NCI-H226 (cell line): ENCODE measurements around the gene RAB11FIP3.
"Not testable (repeated sequence)": the region's sequence is repeated elsewhere in the genome, so short reads cannot be mapped to it uniquely, and the experiment has no call there.

Experiments
- DNase-seq: peaks from one replicate; pipeline ENCODE4 v3.0.0-alpha.2; 2015

The RAB11FIP3 gene

DNA sequence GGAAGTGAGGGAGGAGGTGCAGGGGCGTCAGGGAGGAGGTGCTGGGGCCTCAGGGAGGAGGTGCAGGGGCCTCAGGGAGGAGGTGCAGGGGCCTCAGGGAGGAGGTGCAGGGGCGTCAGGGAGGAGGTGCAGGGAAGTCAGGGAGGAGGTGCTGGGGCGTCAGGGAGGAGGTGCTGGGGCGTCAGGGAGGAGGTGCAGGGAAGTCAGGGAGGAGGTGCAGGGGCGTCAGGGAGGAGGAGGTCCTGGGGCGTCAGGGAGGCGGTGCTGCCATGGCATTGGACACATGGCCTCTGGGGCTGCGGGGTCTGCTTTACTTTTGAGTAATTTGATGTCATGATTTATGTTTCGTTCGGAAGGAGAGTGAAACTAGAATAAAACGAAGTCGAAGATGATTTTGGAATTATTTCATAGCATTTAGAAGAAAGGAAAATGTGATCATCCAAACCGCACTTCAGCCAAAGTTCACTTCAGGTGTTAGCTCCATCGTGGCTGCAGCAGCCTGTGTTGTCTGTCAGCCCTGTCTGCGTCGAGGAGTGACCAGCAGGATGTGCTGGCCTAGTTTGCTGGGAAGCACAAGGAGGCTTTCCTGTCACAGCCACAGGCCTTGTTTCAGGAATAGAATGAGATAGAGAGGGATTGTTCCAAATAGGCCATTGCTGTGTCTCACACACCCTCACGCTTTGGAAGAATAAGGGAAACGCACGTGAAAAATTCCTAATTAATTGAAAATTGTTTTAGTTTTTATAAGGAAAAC, 42.8 kb downstream of the RAB11FIP3 start:
- no peak for DNase-seq

- not testable (repeated sequence) for DNase-seq
These were observed 44.0 kb downstream of the RAB11FIP3 start for GRCh38 chr16:469459-469858.

- no peak for DNase-seq
These were observed 45.0 kb downstream of the RAB11FIP3 start for GRCh38 chr16:470418-470817.

GRCh38 chr16:471353-472198, 46.1 kb downstream of the RAB11FIP3 start:
- DNase-seq = no peak

DNA sequence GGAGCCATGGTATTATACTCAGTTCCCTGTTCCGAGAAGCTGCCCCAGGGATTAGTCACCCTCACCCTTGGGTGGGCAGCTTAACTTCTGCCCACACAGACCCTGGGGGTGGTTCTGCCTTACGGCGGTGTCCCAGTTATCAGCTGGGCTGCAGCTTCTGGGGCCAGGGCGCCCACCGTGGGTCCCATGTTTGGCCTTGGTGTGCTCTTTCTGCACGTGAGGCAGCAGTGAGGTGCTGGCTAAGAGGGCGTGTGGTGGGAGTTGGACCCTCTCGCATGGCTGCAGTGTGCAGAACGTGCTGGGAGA, 46.7 kb downstream of the RAB11FIP3 start:
- DNase-seq = no peak

DNA sequence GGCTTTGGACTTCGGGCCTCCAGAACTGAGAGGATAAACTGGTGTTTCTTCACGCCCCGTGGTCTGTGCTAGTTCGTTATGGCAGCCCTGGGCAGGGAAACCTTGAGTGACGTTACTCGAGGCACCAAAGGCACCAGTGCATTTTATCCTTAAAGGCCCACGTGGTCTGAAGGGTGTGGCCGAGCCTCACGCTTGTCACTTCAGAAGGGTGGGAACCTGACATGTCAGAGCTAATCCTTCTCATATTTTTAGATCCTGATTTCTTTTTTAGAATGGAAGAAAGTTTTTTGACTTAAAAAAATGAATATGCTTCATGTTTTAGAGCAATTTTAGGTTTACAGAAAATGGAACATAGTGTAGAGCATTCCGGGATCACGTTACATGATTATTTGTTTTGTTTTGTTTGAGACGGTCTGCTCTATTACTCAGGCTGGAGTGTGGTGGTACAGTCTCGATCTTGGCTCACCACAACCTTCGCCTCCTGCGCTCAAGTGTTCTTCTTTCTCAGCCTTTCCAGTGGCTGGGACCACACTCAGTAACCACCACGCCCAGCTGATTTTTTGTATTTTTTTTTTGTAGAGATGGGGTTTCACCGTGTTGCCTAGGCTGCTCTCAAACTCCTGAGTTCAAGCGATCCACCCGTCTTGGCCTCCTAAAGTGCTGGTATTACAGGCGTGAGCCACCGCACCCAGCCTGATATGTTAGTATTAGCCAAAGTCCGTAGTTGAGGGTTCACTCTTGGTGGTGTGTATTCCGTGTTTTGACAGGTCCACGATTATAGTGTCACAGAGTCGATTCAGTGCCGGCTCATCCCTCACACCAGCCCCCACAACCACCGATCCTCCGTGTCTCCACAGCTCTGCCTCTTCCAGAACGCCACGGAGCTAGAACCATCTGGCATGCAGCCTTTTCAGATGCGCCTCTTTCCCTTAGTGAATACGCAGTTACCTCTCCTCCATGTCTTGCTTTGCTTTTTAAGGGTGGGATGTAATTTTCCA, 47.9 kb downstream of the RAB11FIP3 start:
- no peak for DNase-seq

DNA sequence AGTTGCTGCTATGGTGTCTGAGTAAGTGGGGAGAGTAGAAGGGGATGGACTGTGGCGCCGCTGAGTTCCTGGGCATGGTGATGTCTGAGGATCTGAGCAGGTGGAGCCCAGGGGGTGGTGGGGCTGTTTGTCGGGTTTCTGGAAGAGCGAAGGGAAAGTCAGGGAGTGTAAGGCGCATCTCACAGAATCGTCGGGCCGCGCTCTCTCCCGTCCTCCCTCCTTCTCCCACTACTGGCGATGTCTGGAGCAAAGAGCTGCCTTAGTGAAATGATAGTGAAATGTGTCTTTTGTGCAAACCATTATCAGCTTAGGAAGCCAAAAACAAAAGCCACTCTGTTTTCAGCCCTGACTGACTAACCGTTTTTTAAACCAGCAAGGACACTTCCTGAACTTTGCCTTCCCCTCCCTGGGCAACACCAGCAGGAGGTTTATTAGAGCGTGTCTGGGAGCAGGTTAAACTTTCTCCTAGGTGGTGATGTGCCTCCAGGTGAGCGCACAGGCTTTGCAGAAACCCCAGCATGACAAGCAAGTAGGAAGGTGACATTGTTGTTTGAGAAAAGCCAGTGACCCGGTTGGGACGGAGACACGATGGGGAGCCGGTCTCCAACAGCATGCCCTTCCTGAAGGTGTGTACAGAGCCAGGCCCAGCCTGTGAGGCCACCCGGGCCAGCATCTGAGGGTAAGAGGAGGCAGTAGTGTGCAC, 49.1 kb downstream of the RAB11FIP3 start:
- no peak for DNase-seq

- DNase-seq = no peak
These were observed 50.6 kb downstream of the RAB11FIP3 start for GRCh38 chr16:476039-476438.

DNA sequence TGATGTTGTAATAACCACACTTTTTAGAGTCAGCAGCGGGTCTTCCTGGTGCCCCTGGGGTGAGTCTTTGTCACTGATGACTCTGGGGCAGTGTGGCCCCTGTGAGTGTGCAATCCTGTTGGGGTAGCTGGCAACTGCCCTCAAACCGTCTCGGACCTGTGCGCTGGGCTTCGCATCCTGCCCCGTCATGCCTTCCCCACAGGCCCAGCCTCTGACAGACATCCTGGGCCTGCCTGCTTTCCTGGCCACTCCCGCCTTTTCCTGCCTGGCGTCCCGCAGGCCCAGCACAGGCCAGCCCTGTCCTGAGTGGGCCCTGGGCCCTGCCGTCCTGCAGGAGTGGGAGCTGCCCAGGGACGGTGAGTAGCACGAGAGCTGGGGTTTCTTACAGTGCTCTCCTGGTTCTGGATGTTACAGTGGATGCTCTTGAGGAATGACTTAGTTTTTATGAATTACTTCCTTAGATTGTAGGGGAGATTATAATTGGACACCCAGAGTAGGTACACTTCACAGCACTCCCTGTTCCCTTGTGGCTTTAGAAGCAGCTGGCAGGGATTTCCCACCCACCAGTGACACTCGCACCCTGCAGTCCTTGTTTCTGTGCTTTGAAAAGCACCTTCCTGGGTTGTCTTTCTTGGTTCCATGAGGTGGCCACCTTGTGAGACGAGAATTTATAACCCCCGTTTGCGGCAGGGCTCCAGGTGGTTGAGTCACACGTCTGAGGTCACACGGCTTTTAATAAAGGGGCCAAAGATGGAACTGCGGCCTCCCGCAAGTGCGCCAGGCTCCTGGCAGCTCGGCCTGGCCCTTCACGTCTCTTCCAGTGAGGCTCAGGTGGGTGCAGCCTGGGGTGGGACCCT, 52.1 kb downstream of the RAB11FIP3 start:
- DNase-seq = no peak

GRCh38 chr16:478287-478686, 52.8 kb downstream of the RAB11FIP3 start:
- not testable (repeated sequence) for DNase-seq

GRCh38 chr16:482468-483185, 57.2 kb downstream of the RAB11FIP3 start:
- DNase-seq = no peak

- DNase-seq = peak; percentile 93
These were observed 58.1 kb downstream of the RAB11FIP3 start for GRCh38 chr16:483341-484075.

DNA sequence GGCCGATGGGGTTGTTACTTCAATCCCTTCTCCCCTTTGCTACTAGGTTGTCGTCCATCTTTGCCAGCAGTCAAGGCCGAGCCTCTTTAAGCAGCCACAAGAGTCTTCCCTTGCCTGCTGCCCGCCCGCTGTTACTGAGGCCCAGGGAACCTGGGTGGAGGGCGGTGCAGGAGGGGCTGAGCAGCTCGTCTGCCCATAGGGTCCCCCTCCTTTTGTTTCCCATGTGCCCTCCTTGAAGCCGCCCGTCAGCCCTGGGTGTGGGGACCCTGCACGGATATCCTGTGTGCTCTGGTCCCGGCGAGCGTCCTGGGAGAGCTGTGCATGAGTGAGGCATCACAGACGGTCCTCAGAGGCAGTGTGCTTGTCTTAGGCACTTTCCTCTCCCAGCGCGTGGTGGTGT, 64.2 kb downstream of the RAB11FIP3 start:
- no peak for DNase-seq

DNA sequence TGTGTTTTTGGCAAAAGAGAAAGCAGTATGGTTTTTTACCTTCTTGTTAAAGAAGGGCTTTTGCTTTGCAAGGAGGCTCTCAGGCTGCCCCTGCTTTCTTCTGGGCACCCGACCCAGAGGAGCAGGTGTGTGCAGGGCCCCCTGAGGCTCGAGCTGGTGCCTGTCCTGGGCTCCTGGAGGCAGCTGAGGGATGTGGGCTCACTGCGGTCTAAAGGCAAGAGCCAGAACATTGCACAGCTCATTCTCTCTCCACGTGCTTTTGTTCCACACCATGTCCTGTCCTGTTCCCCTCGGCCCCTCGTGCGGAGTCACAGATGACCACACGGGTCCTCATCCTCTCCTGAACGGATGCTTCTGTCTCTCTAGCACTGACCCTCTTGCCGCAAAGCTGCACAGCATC, 65.3 kb downstream of the RAB11FIP3 start:
- DNase-seq = no peak

GRCh38 chr16:491220-491919, 65.9 kb downstream of the RAB11FIP3 start:
- no peak for DNase-seq

DNA sequence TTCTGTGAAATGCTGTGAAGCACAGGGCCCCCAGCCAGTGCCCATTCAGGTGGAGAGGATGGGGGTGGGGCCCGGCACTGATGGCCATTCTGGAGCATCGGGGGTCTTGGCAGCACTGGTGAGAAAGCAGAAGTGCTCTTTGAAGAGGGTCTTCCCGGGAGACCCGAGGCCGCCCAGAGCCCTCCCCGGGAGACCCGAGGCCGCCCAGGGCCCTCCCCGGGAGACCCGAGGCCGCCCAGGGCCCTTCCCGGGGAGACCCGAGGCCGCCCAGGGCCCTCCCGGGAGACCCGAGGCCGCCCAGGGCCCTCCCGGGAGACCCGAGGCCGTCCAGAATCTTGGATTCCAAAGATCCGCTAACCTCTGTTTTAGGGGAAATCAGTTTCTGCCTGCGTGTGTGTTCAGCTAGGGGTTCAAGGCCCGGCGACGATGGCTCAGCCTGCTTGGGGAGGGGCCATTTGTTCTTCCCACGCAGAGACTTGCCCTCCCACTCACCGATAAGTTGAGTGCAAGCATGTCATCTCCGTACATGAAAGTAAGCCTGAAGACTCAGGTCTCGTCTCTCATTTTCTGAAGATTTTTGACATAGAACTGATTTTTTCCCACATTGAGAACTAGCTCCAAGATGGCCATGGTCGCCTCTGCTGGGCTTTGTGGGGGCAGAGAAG, 66.9 kb downstream of the RAB11FIP3 start:
- DNase-seq = no peak

- DNase-seq = not testable (repeated sequence)
These were observed 69.2 kb downstream of the RAB11FIP3 start for GRCh38 chr16:494676-495075.

DNA sequence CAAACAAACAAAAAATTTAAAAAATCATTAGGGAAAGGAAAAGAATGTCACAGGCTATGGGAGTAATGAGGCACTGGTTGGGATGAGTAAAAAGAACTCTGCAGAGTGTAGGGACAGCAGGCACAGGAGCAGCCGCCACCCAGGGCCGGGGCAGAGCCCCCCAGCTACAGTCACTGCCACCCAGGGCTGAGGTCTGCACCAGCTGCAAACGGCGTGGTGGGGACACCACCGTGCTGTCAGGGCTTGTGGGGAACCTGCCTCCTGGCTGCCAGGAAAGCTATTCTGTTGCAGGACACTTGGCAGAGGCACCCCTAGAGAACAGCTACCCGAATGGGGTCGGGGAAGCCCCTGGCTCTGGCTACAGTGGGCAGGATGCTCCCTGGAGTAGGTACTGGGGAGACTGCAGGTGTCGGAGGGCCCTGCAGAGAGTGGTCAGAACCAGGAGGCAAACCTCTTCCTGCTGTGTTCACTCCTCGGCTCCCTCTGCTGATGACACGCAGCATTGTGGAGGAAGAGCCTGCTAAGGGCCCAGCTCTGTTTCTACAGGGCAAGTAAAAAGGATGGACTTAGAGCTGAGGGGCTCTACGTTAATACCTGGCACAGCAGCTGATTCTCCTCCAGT, 69.8 kb downstream of the RAB11FIP3 start:
- peak; percentile 51 for DNase-seq
